Measurements from ENCODE around the gene KCNJ4. TPM values are rescaled to one million over a fixed set of nuclear protein-coding genes. Genes with fewer than 3 reads are reported as not detected.

Gene KCNJ4
- total RNA-seq, 4 donors from 2014 or later, result not detected

DNA sequence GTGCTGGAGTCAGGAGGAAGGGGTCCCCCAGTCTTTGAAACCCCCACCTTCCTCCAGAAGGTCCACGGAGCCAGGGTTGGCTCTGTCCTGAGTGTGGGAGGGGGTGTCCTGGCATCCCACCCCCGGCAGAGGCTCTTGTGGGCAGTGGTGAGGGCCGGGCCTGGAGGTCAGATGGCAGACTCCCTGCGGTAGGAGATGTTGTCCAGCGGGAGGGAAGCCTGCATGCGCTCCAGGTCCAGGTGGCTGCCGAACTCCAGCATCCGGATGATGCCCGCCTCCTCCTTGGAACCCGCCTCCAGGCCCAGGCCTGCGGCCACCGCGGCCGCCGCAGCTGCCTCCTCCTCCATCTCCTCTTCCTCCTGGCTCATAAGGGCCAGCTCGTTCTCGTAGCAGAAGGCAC, 28.4 kb downstream of the KCNJ4 start:
- no peak for DNase-seq
- peaks cover 0 to 16% (median 3%) of the 10 kb centered on the region in 4 donors for H3K4me1 ChIP-seq
- TF ChIP-seq, protein P1, sequence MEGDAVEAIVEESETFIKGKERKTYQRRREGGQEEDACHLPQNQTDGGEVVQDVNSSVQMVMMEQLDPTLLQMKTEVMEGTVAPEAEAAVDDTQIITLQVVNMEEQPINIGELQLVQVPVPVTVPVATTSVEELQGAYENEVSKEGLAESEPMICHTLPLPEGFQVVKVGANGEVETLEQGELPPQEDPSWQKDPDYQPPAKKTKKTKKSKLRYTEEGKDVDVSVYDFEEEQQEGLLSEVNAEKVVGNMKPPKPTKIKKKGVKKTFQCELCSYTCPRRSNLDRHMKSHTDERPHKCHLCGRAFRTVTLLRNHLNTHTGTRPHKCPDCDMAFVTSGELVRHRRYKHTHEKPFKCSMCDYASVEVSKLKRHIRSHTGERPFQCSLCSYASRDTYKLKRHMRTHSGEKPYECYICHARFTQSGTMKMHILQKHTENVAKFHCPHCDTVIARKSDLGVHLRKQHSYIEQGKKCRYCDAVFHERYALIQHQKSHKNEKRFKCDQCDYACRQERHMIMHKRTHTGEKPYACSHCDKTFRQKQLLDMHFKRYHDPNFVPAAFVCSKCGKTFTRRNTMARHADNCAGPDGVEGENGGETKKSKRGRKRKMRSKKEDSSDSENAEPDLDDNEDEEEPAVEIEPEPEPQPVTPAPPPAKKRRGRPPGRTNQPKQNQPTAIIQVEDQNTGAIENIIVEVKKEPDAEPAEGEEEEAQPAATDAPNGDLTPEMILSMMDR (IDR thresholded peaks at IDR 0.05), result no peak
- TF ChIP-seq POLR2A (IDR thresholded peaks at IDR 0.05), result no peak
- no peaks in the 10 kb centered on the region for H3K36me3 ChIP-seq
- H3K9me3 ChIP-seq, result no peaks in the 10 kb centered on the region
- H3K27me3 ChIP-seq, result no peaks in the 10 kb centered on the region
- H3K4me3 ChIP-seq, result no peak overlapping the region
- no peak overlapping the region for H3K27ac ChIP-seq

DNA sequence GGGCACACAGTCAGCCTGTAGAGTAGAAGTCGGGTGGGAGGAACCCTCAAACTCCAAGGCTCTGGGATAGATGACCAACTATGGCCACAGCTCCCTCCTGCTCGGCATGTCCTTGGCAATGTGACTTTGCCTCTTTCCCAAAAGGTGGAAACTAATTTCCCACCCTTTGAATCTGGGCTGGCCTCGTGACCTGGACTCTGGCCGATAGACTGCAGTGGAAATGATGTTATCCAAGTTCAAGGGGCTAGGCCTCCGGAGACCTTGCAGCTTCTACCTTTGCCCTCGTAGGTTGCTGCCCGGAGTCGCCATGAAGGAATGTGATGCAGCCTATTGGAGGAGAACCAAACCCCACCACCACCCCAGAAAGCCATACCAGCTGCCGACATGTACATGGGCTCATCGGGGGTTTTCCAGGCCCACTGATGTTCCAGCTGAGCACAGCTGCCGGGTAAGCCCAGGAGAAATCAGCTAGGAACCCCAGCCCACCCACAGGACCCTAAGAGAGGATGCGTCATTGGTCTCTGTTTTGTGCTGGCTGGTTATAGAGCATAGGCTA, 30.4 kb downstream of the KCNJ4 start:
- DNase-seq, result peak in 2 of 3 donors; percentile 71 to 75
- no peaks in the 10 kb centered on the region for H3K36me3 ChIP-seq
- TF ChIP-seq, protein P1 (IDR thresholded peaks at IDR 0.05), result no peak
- TF ChIP-seq POLR2A (IDR thresholded peaks at IDR 0.05), result no peak
- peak overlapping the region in 2 of 4 donors; percentile 2 to 31 for H3K4me3 ChIP-seq
- H3K4me1 ChIP-seq, result peaks cover 0 to 16% (median 3%) of the 10 kb centered on the region in 4 donors
- no peaks in the 10 kb centered on the region for H3K27me3 ChIP-seq
- H3K27ac ChIP-seq, result peak overlapping the region in 3 of 4 donors; percentile 67 to 88 (median 71)
- no peaks in the 10 kb centered on the region for H3K9me3 ChIP-seq

DNA sequence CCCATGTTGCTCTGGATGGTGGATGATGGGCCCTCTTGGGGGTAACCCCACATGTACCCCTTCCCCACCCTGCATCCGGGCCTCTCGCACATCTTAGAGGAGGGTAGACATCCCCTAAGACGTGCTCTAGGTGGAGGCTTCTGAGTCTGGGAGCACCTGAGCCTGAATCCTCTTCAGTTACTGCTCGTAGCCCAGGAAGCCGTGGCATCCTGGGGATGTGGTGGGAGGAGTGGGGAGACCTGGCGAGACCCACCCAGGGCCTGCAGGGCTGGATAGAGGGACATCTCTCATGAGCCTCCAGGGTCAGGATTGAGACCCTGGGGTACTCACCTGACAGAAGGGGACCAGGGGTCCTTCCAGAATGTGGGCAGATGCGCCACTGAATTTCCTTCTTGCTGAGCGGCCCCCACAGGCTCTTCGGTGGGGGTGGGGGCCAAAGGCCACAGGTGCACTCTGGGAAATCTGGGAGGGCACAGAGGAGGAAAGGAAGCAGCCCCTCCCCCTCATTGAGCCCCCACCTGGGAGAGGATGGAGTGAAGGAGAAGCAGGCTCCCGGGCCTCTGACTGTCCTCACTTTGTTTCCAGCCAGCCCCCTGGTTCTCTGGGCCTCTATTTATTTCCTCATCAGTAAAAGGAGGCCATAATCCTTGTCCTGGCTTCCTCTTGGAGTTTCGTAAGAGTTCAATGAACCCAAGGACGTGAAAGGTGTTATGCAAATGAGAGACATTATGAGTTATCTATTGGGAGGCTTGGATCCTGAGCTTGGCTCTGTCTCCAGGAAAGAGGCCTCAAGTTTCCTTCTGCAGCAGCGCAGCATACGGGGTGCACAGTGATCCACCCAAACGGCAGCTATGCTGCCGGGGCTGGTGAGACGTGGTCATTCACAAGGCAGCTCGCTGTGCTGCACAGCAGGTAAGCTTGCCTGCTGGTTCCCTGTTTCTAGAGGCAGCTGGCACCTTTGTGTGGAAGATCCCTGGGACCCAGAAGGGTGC, 31.2 kb downstream of the KCNJ4 start:
- Histone ChIP-seq H3K4me3 (peak overlapping the region in 2 of 4 donors; percentile 2 to 31), H3K9me3 (no peaks in the 10 kb centered on the region), H3K4me1 (peaks cover 0 to 11% (median 3%) of the 10 kb centered on the region in 4 donors), H3K36me3 (no peaks in the 10 kb centered on the region), H3K27ac (peak overlapping the region in 3 of 4 donors; percentile 67 to 88 (median 71)), H3K27me3 (no peaks in the 10 kb centered on the region)
- DNase-seq, result peak in 2 of 3 donors; percentile 64 to 65
- TF ChIP-seq, protein P1 (IDR thresholded peaks at IDR 0.05), result no peak
- peak; percentile 19 to 38 for TF ChIP-seq POLR2A (IDR thresholded peaks at IDR 0.05)

DNA sequence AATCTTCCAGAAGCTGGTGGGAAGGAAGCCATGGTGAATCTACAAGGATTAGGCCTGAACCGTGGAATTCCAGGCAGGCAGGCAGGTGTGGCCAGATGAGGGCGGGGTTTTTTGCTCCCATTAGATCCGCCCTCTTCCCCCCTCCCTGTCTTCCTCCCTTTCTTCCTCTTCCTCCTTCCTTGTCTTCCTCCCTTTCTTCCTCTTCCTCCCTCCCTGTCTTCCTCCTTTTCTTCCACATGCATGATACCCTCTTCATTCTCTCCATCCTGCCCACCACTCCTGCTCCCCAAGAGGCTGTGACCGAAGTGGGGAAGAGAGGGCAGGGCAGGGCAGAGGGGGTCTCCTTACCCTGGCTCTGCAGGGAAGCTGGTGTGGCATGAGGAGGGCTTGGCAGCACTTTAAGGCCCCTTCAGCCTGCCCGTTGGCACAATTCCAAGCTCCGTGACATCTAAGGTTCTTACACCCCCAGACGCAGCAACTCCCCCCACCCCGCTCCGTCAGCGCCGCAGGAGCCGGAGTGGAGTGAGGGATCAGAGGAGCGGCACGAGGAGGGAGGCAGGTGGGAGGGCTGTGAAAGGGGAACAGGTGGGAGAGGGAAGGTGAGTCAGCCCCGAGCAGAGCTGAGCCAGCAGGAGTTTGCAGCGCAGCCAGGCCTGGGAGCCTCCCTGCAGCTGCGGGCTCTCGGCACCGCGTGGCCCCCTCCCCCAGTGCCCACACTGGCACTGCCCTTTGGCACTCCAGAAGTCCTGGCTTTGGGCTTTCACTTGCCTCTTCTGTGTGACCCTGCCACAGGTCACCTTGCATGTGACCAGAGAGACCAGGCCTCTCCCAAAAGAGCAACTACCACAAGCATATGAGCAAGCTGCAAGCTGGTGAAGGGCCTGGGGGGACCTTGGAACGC, 32.1 kb downstream of the KCNJ4 start:
- Histone ChIP-seq H3K4me3 (no peak overlapping the region), H3K27ac (peak overlapping the region in 3 of 4 donors; percentile 67 to 88 (median 71)), H3K9me3 (no peaks in the 10 kb centered on the region), H3K27me3 (no peaks in the 10 kb centered on the region), H3K4me1 (peaks cover 0 to 11% (median 3%) of the 10 kb centered on the region in 4 donors), H3K36me3 (no peaks in the 10 kb centered on the region)
- TF ChIP-seq POLR2A (IDR thresholded peaks at IDR 0.05), result no peak
- TF ChIP-seq, protein P1 (IDR thresholded peaks at IDR 0.05), result no peak
- peak in 1 of 3 donors; percentile 56 for DNase-seq

DNA sequence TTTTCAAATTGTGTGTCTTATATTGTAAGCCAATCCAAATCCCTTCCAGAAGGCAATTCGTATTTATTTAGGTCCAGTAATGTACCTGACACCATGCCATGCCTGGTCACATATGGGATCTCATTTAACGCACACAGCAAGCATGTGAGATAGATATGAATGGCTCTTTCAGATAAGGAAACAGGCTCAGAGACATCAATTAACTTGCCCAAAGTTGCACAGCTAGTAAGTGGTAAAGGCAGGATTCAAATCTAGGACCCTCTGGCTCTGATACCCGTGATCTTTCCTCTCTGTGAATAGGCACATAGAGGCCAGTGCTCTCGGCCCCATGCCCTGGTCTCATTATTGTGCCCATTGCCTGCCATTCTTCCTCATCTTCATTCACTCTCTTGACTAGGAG, 34.3 kb downstream of the KCNJ4 start:
- no peak overlapping the region for H3K4me3 ChIP-seq
- H3K27me3 ChIP-seq, result no peaks in the 10 kb centered on the region
- no peak for TF ChIP-seq POLR2A (IDR thresholded peaks at IDR 0.05)
- TF ChIP-seq, protein P1 (IDR thresholded peaks at IDR 0.05), result no peak
- no peaks in the 10 kb centered on the region for H3K9me3 ChIP-seq
- H3K36me3 ChIP-seq, result no peaks in the 10 kb centered on the region
- no peak overlapping the region for H3K27ac ChIP-seq
- peaks cover 0 to 11% (median 3%) of the 10 kb centered on the region in 4 donors for H3K4me1 ChIP-seq
- no peak for DNase-seq

Measured in Peyer's patch (tissue), 4 donors.